DMS 273 (cell line): ENCODE data around the gene SMCHD1.
"Not testable (repeated sequence)": the region's sequence is repeated elsewhere in the genome, so short reads cannot be mapped to it uniquely, and the experiment has no call there.

Experiments used
- DNase-seq: peaks from one replicate; lab custom pipeline; 2025; ENCODE audit not compliant: unreplicated experiment; lab: John Stamatoyannopoulos, UW

Gene SMCHD1

GRCh38 chr18:2656981-2657512 lies 1.5 kb downstream of the SMCHD1 start:
- peak; percentile 41 for DNase-seq

DNA sequence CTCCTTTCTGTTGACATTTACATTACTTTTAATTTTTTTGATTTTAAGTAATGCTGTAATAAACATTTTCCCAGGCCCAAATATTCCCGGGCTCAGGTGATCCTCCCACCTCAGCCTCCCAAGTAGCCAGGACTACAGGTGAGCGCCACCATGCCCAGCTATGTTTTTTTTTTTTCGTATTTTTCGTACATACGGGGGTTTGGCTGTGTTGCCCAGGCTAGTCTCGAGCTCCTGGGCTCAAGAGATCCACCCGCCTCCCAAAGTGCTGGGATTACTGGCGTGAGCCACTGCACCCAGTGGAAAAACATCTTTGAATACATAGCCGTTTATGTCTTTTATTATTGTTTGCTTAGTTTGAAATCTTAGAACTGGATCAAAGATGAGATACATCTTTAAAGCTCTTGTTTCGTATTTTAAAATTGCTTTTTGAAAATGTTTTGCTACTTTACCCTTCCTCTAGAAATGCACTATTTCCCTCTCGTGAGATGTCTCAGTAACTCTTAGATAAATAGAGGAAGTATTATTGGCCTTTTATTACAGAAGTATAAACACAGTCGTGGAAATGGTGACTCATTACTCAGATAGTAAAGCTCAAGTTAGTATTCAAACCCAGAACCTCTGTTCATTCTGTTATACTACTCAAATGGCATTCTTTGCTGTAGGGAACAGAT lies 2.4 kb downstream of the SMCHD1 start:
- no peak for DNase-seq

DNA sequence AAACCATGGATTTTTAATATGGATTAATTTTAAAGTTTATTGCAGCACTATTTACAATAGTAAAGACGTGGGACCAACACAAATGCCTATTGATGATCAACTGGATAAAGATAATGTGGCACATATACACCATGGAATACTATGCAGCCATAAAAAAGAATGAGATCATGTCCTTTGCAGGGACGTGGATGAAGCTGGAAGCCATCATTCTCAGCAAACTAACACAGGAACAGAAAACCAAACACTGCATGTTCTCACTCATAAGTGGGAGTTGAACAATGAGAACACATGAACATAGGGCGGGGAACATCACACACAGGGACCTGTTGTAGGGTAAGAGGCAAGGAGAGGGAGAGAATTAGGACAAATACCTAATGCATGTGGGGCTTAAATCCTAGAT lies 5.3 kb downstream of the SMCHD1 start:
- DNase-seq, result not testable (repeated sequence)

- peak; percentile 20 for DNase-seq
Observed at GRCh38 chr18:2662288-2662687, 6.8 kb downstream of the SMCHD1 start.

GRCh38 chr18:2662990-2663389 lies 7.5 kb downstream of the SMCHD1 start:
- no peak for DNase-seq

- no peak for DNase-seq
Observed at GRCh38 chr18:2672410-2672809, 16.9 kb downstream of the SMCHD1 start.

GRCh38 chr18:2672872-2673271 lies 17.3 kb downstream of the SMCHD1 start:
- DNase-seq, result no peak

GRCh38 chr18:2678933-2679332 lies 23.4 kb downstream of the SMCHD1 start:
- DNase-seq, result not testable (repeated sequence)

- DNase-seq, result no peak
Observed at GRCh38 chr18:2680216-2680792, 24.8 kb downstream of the SMCHD1 start.

- no peak for DNase-seq
Observed at GRCh38 chr18:2681993-2682603, 26.6 kb downstream of the SMCHD1 start.

DNA sequence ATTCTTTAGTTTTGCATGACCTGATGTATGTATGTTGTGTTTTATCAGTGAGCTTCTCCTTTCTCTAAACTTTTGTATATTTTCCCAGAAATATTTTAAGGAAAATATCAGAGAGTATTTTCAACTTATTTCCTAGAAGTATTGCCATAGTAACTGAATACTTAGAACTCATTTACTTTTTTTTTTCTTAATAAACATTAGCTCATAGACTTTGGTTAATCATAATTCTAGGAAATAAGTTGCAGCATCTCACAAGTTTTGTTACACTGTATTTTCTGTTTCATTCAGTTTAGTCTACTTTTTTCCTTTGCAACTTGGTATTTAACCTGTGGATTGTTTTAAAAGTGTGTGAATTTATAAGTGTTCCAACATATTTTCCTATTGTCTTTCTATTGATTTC lies 27.5 kb downstream of the SMCHD1 start:
- no peak for DNase-seq

DNA sequence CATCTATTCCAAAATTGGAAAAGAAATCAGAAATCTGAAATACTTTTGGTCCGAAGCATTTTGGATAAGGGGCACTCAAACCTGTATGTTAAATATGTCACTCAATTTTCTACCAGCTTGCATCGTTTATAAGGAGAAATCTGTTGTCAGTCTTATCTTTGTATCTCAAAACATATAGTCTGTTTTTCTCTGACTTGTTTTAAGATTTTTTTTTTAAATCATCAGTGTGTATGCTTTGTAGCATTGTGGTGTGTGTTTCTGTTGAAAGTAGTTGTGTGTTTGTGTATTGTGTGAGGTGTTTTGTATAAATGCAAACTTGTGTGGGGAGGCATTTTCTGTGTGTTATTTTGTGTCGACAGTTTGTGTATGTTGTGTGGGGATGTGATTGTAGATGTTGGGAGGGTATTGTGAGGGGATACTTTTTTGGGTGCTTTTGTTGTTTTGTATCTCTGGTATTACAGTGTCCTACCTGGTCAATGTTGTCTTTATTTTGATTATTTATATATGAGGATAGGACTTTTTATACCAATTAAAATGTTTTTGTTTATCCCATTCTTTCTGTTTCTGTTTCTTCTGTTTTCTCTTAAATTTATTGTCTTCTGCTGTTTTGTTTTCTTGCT lies 30.9 kb downstream of the SMCHD1 start:
- DNase-seq, result no peak

DNA sequence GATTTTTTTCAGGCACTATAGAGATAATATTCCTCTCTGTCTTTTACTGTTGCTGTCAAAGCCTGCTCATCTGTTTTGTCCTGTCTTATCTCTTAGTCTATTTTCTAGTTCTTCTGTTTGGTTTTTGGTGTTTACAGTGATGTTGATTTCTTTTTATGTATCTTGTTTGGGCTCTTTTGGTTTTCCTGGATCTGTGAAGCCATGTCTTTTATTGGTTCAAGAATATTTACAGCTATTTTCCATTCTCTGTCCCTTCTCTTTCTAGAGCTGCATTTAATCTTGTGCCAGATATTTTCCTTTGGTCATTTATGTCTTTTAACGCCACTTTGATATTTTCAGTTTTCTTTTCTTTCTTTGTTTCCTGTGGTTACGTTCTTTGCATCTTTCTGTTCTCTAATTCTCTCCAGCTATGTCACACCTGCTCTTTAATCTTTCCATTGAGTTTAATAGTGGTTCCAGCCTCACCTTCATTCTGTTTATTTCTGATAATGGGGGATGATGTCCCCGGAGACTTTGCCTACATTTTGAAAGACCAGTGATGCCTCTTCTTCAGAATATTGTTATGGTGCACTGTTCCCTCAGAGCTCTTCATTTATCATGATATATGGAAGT lies 32.0 kb downstream of the SMCHD1 start:
- DNase-seq, result no peak

DNA sequence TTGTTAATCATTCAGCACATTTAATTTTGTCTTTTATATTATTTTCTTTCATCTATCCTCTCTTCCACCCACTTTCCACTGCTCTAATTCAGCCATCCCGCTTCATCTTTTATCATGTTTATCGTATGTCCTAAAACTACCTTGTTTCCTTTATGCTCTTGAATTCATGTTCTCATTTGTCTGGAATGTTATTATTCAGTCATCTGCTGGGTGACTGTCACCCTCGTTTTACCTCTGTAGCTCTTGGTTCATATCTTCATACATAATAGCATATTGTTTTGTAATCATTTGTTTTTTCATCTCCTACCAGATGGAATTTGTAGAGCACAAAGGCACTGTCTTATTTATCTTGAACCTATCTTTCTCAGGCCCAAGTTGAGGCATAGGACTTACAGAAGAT lies 37.0 kb downstream of the SMCHD1 start:
- DNase-seq, result no peak

- no peak for DNase-seq
Observed at GRCh38 chr18:2697184-2697583, 41.7 kb downstream of the SMCHD1 start.

GRCh38 chr18:2699001-2699400 lies 43.5 kb downstream of the SMCHD1 start:
- no peak for DNase-seq

DNA sequence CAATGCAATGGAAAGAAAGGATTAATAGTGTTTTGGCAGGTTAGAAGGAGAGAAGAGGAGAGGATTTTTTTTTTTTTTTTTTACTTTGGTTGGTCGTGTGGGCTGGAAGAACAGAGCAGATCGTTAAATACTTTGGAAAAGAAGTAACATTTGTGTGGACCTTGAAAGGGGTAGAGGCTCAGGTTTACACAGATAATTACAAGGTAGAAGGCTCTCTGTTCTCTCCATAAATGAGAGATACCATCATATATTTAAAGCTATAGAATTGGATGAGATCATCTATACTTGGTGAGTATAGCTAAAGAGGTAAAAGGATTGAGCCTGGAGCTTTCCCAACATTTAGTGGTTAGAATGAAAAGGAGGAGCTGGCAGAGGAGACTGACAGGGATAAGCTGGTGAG lies 49.0 kb downstream of the SMCHD1 start:
- no peak for DNase-seq

- DNase-seq, result no peak
Observed at GRCh38 chr18:2706903-2707302, 51.4 kb downstream of the SMCHD1 start.

- no peak for DNase-seq
Observed at GRCh38 chr18:2707551-2708168, 52.1 kb downstream of the SMCHD1 start.

- DNase-seq, result no peak
Observed at GRCh38 chr18:2709316-2709715, 53.8 kb downstream of the SMCHD1 start.

DNA sequence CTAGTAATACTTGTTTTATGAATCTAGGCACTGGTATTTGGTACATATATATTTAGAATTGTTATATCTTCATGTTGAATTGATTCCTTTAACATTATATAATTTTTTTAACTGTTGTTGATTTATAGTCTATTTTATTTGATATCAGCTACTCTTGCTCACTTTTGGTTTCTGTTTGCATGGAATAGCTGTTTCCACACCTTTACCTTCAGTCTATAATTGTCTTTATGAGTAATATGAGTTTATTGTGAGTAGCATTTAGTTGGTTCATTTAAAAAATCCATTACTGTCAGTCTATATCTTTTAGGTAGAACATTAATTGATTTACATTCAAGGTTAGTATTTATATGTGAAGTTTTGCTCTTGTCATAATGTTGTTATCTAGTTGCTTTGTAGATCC lies 58.6 kb downstream of the SMCHD1 start:
- DNase-seq, result no peak
